Naive B cell (primary cell): ENCODE results near the gene PHF2. TPM values are rescaled to one million over a fixed set of nuclear protein-coding genes. Genes with fewer than 3 reads are reported as not detected.

ENCODE experiments used
- ATAC-seq, 2 donors: fragments of 150-1000 bp; cut with Tn5 transposase; 2 replicates each; pipeline ENCODE4 v1.10.0; 2021; ENCODE audit warnings: low read depth in 2 of 2, mild to moderate bottlenecking in 2 of 2, moderate library complexity in 2 of 2
- DNase-seq: peaks from one replicate; pipeline ENCODE4 v3.0.0; 2022
- H3K27ac Mint-ChIP-seq, 6 donors: one replicate each; pipeline ENCODE4 v1.8.0; 2020 to 2022; ENCODE audit warnings: mild to moderate bottlenecking in 6 of 6, mixed read lengths in 6 of 6, moderate library complexity in 5 of 6, inconsistent platforms in 2 of 6
- H3K27me3 Mint-ChIP-seq, 3 donors: one replicate each; pipeline ENCODE4 v1.8.0; 2021 to 2022; ENCODE audit warnings: mixed read lengths in 3 of 3, mild to moderate bottlenecking in 1 of 3
- H3K36me3 Mint-ChIP-seq, 2 donors: one replicate each; pipeline ENCODE4 v1.8.0; 2020 to 2022; ENCODE audit warnings: mixed read lengths in 2 of 2, inconsistent platforms in 1 of 2, mild to moderate bottlenecking in 1 of 2
- H3K4me1 Mint-ChIP-seq, 3 donors: one replicate each; pipeline ENCODE4 v1.8.0; 2020 to 2022; ENCODE audit warnings: mixed read lengths in 3 of 3, inconsistent platforms in 1 of 3, mild to moderate bottlenecking in 1 of 3, moderate library complexity in 1 of 3
- H3K4me3 Mint-ChIP-seq, 8 donors: one replicate each; pipeline ENCODE4 v1.8.0; 2020 to 2022; ENCODE audit warnings: mild to moderate bottlenecking in 8 of 8, mixed read lengths in 8 of 8, moderate library complexity in 8 of 8, inconsistent platforms in 2 of 8
- H3K9me3 Mint-ChIP-seq, 7 donors: one replicate each; pipeline ENCODE4 v1.8.0; 2020 to 2022; ENCODE audit warnings: mixed read lengths in 7 of 7, mild to moderate bottlenecking in 5 of 7, inconsistent platforms in 2 of 7, moderate library complexity in 1 of 7
- polyA plus RNA-seq, 6 donors: library from polyadenylated mRNA; unstranded; fragments of 300-500 nt; fragmentation: Illumina TruSeq; gene quantifications; one replicate each; pipeline ENCODE4 v1.2.3, GENCODE V29; 2021; ENCODE audit warnings: low read depth in 6 of 6

Gene PHF2
- polyA plus RNA-seq, 6 donors from 2014 or later = 0.04 to 1.7 (median 1.1) TPM

DNA sequence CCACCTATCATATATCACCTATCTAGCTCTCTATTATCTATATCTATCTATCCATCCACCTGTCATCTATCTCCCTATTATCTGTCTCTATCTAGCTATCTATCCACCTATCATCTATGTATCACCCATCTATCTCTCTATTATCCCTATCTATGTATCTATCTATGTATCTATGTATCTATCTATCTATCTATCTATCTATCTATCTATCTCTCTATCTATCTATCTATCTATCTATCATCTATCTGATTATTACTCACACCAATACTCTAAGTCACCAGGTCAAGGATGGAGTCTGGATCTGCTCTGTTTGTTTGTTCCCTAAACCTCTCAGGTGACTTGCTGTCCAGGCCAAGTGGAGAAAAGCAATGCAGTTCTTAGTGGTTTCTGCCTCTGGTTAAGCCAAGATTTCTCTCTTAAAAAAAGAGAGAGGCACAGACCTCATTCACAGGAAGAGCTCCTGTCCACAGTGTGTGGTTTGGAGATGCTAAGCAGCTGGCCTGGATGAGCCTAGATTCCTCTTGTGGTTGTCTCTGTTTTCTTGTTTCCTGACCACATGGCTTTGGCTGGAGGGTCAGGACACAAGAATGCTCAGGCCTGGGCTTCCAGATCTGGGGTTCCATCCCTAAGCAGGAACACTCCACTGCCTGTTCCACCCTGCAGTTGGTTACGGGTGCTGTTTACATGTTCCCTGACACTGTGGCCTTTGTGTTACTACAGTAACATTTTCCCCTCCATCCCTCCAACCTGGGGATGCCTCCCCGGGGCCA lies 133.4 kb downstream of the PHF2 start:
- ATAC-seq (no peak), DNase-seq (no peak)
- no peak overlapping the region for H3K4me3 Mint-ChIP-seq
- H3K27me3 Mint-ChIP-seq = peaks cover 7 to 13% (median 11%) of the 10 kb centered on the region in 3 donors
- H3K27ac Mint-ChIP-seq = no peak overlapping the region
- peaks cover 0 to 21% (median 9%) of the 10 kb centered on the region in 7 donors for H3K9me3 Mint-ChIP-seq
- H3K4me1 Mint-ChIP-seq = no peaks in the 10 kb centered on the region
- no peaks in the 10 kb centered on the region for H3K36me3 Mint-ChIP-seq

DNA sequence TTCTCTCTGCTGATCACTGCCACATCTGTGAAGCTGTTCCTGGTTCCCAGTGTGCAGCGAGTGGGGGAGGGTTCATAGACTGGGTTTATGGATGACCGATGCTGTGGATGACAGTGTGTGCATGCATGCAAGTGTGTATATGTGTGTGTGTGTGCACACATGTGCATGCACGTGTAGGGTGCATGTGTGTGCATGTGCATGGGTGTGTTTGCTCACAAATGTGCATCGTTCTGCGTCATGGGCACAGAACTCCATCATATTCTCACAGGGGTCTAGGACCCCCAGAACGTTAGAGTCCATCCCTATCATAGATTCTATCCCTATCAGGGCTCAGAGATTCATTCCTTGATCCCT lies 134.0 kb downstream of the PHF2 start:
- peaks cover 0 to 16% (median 9%) of the 10 kb centered on the region in 7 donors for H3K9me3 Mint-ChIP-seq
- H3K4me1 Mint-ChIP-seq = no peaks in the 10 kb centered on the region
- no peak overlapping the region for H3K4me3 Mint-ChIP-seq
- no peaks in the 10 kb centered on the region for H3K36me3 Mint-ChIP-seq
- no peak overlapping the region for H3K27ac Mint-ChIP-seq
- no peak for DNase-seq
- H3K27me3 Mint-ChIP-seq = peaks cover 7 to 17% (median 11%) of the 10 kb centered on the region in 3 donors
- ATAC-seq = no peak

DNA sequence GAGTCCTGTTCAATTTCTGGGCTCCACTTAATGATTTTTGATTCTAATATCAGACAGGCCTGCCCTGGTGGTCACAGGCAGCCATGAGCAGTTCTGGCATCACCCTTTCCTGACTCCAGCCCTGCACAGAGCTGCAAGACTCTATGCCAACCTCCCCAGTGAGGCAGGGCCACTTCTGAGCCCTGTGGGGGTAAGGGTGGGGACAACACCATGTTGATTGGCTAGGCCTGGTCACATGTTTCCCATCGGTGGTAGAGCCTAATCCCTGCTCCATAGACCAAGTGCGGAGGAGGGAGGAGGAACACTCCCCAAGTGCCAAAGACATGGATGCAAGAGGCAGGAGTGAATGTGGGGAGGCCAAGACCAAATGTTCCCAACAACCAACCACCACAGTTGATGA lies 134.6 kb downstream of the PHF2 start:
- Mint-ChIP-seq H3K27me3 (peaks cover 7 to 17% (median 11%) of the 10 kb centered on the region in 3 donors), H3K27ac (no peak overlapping the region), H3K9me3 (peaks cover 0 to 15% (median 7%) of the 10 kb centered on the region in 7 donors), H3K4me1 (no peaks in the 10 kb centered on the region), H3K36me3 (no peaks in the 10 kb centered on the region), H3K4me3 (peak overlapping the region in 1 of 8 donors; percentile 34)
- no peak for DNase-seq
- ATAC-seq = no peak

- peaks cover 7 to 17% (median 11%) of the 10 kb centered on the region in 3 donors for H3K27me3 Mint-ChIP-seq
- H3K4me1 Mint-ChIP-seq = no peaks in the 10 kb centered on the region
- H3K36me3 Mint-ChIP-seq = no peaks in the 10 kb centered on the region
- peaks cover 0 to 21% (median 11%) of the 10 kb centered on the region in 7 donors for H3K9me3 Mint-ChIP-seq
- H3K27ac Mint-ChIP-seq = no peak overlapping the region
- H3K4me3 Mint-ChIP-seq = no peak overlapping the region
- ATAC-seq (no peak), DNase-seq (no peak)
Observed at GRCh38 chr9:93712896-93713295, 136.5 kb downstream of the PHF2 start.

GRCh38 chr9:93713716-93714115 lies 137.3 kb downstream of the PHF2 start:
- Mint-ChIP-seq H3K36me3 (no peaks in the 10 kb centered on the region), H3K27ac (no peak overlapping the region), H3K9me3 (peaks cover 0 to 21% (median 11%) of the 10 kb centered on the region in 7 donors), H3K4me1 (no peaks in the 10 kb centered on the region), H3K4me3 (no peak overlapping the region), H3K27me3 (peaks cover 7 to 17% (median 11%) of the 10 kb centered on the region in 3 donors)
- ATAC-seq (no peak), DNase-seq (no peak)

GRCh38 chr9:93721417-93721965 lies 145.1 kb downstream of the PHF2 start:
- ATAC-seq (no peak), DNase-seq (no peak)
- H3K36me3 Mint-ChIP-seq = peaks cover 0 to 8% of the 10 kb centered on the region in 2 donors
- H3K9me3 Mint-ChIP-seq = peaks cover 6 to 36% (median 12%) of the 10 kb centered on the region in 7 donors
- no peaks in the 10 kb centered on the region for H3K4me1 Mint-ChIP-seq
- no peak overlapping the region for H3K4me3 Mint-ChIP-seq
- peaks cover 4 to 21% (median 10%) of the 10 kb centered on the region in 3 donors for H3K27me3 Mint-ChIP-seq
- H3K27ac Mint-ChIP-seq = no peak overlapping the region

DNA sequence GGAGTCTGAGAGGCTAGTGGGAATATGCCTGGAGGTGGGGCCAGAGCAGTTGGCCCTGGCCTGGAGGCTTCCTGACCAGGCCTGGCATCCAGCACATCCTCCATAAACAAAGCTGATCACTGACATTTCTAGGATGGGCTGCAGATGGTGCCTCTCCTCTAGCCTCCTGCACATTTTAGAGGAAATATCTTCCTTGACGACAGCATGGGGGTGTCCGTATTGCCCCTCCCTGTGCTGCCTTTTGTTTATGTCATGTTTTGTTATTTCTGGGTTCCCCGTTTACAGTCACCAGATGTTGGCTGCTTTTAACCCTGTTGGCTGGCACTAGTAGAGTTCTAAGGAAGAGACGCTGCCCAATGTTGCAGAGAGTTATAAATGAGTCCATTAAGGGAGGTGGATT lies 148.5 kb downstream of the PHF2 start:
- DNase-seq (no peak), ATAC-seq (no peak)
- Mint-ChIP-seq H3K27me3 (peaks cover 13 to 32% (median 28%) of the 10 kb centered on the region in 3 donors), H3K9me3 (peaks cover 2 to 30% (median 8%) of the 10 kb centered on the region in 7 donors), H3K27ac (no peak overlapping the region), H3K36me3 (peaks cover 0 to 8% of the 10 kb centered on the region in 2 donors), H3K4me1 (no peaks in the 10 kb centered on the region), H3K4me3 (no peak overlapping the region)

DNA sequence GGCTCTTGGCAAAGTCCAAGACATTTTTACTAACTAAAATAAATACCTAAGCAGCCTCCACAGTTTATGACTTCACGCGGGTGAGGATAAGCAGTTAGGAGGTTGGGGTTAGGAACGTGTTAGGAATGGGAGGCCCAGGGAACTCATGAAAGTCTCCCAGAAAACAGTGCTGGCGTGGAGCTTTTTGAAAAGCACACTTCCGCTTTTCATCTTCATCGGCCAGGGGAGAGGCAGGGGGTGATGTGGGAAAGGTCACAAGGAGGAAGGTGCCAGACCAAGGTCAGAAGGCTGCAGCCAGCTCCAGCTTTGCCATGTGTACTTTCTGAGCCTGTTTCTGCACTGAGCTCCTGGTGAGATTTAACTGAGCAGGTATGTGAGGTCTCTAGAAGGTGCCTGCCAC lies 149.0 kb downstream of the PHF2 start:
- no peak for DNase-seq
- Mint-ChIP-seq H3K36me3 (peaks cover 0 to 8% of the 10 kb centered on the region in 2 donors), H3K9me3 (peaks cover 2 to 32% (median 10%) of the 10 kb centered on the region in 7 donors), H3K27me3 (peaks cover 13 to 37% (median 30%) of the 10 kb centered on the region in 3 donors), H3K4me1 (no peaks in the 10 kb centered on the region), H3K27ac (peak overlapping the region in 1 of 6 donors; percentile 28), H3K4me3 (no peak overlapping the region)
- no peak for ATAC-seq

DNA sequence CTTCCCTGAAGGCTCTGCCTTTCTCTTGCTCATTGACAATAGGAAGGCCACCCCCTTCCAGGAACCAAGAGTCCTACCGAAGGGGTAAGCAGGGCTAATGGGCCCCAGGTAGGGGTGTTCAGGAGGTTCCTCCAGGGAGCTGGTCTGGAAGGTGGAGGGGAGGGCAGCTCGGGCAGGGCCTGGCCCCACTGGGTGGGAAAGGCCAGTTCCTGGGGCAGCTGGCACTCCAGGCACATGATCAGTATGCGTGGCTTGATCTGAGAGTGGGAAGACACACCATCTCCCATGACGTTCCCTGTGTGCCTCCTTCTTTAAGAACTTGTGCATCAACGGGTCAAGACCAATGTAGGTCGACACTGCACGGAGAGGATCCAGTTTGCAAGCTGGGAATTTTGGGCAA lies 149.8 kb downstream of the PHF2 start:
- H3K9me3 Mint-ChIP-seq = peaks cover 2 to 39% (median 13%) of the 10 kb centered on the region in 7 donors
- peaks cover 13 to 42% (median 38%) of the 10 kb centered on the region in 3 donors for H3K27me3 Mint-ChIP-seq
- no peak overlapping the region for H3K27ac Mint-ChIP-seq
- no peak overlapping the region for H3K4me3 Mint-ChIP-seq
- ATAC-seq (no peak), DNase-seq (no peak)
- H3K4me1 Mint-ChIP-seq = no peaks in the 10 kb centered on the region
- peaks cover 0 to 8% of the 10 kb centered on the region in 2 donors for H3K36me3 Mint-ChIP-seq

Other genes starting within 250 kb of the PHF2 start
- 10 to 100 TPM in 3 of 6 donors, 1 to 10 TPM in 3; 6.8 to 16.7 (median 11.0) TPM for gene FAM120A, start 124.9 kb upstream of the PHF2 start, polyA plus RNA-seq
- 10 to 100 TPM; 54.8 to 85.9 (median 68.0) TPM for gene FAM120AOS, start 123.0 kb upstream of the PHF2 start, polyA plus RNA-seq